ENCODE results near the gene SRCIN1.
"Not testable (repeated sequence)": the region's sequence is repeated elsewhere in the genome, so short reads cannot be mapped to it uniquely, and the experiment has no call there.

The SRCIN1 gene

DNA sequence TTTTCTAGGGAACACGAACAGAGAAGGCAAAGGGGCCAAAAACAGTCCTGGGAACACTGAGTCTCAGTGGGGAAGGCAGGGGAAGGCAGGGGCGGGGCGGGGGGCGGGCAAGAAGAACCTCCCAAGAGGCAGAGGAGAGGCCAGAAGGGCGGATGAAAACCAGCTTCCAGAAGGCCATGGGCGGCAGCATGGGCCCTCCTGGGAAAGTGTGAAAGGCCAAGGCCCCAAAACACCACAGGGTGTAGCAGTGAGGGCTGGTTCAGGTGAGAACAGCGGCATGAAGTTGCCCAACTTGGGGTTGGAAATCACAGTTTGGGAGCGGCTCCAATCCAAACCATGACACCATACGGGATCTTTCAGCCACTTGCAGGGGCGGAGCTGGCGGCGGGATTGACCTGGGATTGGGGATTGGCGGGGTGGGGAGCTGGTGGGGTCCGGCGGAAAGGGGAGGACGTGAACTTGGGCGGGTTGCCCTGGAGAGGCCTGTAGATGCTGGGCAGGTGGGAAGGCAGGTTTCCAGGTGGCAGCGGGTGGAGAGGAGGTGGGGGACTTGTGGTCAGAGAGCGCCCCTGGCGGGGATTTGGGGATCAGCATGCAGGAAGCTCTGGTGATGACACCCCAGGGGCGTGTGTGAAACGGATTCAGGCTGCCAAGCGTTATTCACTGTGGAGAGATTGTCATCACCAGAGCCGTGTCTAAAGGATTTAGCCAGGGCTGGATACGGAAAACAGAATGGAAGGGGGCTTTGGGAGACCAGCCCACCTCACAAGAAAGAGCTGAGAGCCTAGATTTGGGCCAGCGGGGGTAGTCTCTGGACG, 96.6 kb downstream of the SRCIN1 start:
- DNase-seq (ENCODE audit: low read depth in 2 of 2): peak; percentile 80

DNA sequence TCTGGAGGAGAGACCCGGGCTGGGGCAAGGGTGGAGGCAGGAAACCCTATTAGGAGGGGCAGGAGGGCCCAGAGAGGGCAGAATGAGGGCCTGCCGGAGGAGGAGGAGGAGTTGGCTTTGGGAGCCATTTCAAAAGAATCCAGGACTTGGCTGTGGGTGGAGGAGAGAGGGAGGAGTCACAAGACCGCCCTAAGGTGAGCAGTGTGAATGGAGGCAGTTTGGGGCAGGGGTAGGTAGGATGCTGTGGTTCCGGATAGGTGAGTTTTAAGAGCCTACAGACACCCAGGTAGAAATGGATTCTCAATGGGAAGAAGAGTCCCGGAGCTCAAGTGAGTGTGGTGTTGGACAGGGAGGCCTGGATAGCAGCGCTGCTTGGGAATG, 97.2 kb downstream of the SRCIN1 start:
- DNase-seq (ENCODE audit: low read depth in 2 of 2): no peak

DNA sequence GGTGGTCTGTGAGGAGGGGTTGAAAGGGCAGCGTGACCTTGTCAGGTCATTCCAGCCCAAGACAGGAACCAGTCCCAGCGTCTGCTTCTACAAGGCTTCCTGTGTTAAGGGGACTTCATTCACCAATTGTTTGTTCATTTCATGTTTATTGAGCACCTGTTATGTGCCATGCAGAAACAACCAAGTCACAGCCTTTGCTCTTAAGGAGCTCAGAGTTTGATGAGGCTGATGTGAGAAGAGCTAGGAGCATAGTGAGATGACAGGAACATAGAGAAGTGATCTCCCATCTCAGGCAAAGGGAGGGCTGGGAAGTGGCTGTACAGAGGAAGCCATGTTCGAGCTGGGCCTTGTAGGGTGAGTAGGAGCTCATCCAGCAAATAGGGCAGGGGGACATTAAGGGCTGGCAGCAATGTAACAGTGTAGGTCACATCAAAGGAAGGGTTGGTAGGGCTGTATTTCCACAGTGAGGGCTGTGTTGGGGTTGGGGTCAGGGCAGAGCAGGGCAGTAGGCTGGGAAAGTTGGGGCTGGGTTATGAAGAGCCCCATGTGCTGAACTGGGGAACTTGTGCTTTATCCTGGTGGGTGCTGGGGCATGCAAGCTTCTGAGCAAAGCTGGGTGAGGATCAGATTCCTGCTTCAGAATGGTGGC, 97.7 kb downstream of the SRCIN1 start:
- no peak for DNase-seq (ENCODE audit: low read depth in 2 of 2)

DNA sequence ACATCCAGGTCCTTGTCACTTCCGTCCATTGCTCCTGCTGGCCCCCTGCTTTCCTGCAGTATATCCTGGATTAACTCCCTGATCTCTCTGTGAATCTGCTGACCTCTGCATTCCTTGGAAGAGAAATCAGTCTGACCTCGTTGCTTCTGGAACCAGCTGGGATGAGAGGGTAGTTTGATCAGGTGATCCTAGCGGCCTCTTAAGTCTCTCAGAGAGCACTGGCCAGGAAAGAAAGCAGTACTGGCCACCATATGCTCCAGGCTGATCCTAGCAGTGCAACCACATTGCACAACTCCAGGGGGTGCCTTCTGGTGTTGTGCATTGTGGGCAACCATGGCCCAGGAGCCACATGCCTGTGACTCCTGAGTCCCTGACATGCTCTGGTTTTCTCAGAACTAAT, 98.3 kb downstream of the SRCIN1 start:
- no peak for DNase-seq (ENCODE audit: low read depth in 2 of 2)

DNA sequence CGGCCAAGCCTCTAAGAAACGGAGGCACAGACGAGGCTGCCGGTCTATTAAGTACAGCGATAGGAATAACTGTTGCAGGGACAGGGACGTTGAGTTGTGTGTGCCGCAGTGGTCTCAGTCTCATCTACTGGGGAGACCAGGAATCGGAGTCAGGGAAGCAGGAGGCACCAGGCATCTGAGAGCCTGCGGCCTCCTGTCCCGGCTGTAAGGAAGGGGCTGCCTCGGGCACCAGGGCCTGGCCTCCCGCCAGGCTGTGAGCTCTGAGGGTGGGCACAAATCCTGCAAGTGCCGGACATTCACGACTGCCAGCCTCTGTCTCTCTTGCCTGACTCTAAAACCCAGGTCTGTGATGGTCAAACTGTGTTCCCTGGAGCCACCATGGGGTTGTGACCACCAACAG, 101.5 kb downstream of the SRCIN1 start:
- no peak for DNase-seq (ENCODE audit: low read depth in 2 of 2)

DNA sequence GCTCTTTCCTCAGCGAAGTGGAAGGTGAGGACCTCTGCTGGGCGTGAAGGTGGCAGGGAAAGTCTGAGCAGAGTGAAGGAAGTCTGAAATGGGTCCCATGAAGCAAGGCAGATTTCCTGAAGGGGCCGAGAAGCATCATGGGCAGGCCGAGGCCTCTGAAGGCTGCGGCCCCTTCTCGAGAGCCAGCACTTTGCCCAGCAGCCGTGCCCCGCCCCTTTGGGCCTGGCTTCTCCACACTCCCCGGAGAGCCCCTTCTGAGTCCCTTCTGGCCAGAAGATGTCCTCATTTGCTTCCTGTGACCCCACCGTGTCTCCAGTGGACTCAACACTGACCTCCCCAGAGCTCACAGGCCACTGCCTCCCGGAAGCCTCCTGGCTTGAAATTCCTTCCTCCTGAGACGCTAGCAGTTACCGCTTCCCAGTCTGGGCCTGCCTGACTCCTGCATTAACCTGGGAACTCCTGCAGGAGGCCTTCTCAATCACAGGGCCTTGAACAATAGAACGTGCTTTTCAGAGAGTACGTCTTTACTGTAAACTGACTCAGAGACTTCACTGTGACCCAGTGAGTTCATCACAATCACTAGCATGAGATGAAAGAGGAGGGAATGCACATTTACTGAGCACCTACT, 102.4 kb downstream of the SRCIN1 start:
- not testable (repeated sequence) for DNase-seq (ENCODE audit: low read depth in 2 of 2)

DNA sequence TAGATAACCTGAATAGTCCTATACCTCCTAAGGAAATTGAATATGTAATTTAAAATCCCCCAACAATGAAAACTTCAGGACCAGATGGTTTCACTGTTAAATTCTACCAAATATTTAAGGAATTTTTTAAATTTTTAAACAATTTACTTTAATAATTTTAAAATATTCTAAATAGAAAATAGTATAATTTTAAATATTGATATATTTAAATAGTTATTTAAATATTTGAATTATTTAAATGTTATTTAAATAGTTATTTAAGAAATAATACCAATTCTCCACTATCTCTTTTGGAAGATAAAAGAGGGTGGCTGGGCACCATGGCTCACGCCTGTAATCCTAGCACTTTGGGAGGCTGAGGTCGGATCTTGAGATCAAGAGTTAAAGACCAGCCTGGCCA, 104.0 kb downstream of the SRCIN1 start:
- not testable (repeated sequence) for DNase-seq (ENCODE audit: low read depth in 2 of 2)

DNA sequence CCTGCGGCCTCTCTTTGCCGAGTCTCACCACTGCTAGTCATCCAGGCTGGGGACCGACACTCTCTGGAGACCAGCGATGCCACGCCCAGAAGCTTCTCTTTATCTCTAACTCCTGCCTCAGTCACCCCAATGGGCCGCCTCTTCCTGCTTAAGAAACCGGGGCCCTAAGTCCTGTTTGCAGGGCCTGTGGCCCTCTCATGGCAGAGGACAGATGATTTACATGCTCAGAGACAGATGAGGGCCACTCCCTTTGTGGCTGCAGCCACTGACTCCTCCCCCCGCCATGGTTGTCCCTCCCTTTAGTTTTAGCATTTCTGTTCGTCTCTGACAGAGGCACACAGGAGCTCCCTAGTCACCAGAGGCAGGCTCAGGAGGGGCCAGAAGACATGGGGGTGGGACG, 106.5 kb downstream of the SRCIN1 start:
- DNase-seq (ENCODE audit: low read depth in 2 of 2): not testable (repeated sequence)

DNA sequence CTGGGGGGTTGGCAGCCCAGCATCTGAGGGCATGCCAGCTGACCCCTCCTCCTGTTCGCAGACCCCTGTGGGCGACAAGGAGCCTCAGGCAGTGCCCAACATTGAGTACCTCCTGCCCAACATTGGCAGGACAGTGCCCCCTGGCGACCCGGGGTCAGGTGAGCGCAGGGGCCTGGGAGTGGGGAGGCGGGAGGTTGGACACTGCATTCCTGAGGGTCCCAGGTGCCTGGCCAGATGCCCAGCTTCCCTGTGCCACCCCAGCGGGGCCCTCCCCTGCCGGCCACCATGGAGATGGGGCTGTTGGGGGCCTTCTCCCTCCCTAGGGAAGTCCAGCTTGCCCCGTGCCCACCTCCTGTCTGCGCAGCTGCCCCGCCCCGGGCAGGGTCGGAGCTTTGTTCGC, 107.4 kb downstream of the SRCIN1 start:
- no peak for DNase-seq (ENCODE audit: low read depth in 2 of 2)

DNA sequence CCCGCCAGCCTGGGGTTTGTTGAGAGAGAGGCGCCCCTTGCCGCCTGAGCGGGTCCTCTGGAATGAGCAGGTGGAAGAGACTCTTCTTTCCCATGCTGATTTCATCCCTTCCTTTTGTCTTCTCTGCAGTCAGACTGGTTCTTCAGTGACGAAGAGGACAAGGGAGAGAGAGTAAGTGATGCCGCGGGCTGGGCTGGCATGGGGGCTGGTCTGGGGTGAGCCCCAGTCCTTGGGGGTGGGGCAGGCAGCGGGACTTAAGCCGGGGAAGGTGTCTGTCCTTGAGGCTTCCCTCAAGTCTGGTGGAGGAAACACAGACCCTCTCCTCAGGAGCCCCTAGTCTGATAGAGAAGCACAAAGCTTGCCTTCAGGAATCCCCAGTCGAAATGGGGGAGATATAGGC, 108.1 kb downstream of the SRCIN1 start:
- not testable (repeated sequence) for DNase-seq (ENCODE audit: low read depth in 2 of 2)

DNA sequence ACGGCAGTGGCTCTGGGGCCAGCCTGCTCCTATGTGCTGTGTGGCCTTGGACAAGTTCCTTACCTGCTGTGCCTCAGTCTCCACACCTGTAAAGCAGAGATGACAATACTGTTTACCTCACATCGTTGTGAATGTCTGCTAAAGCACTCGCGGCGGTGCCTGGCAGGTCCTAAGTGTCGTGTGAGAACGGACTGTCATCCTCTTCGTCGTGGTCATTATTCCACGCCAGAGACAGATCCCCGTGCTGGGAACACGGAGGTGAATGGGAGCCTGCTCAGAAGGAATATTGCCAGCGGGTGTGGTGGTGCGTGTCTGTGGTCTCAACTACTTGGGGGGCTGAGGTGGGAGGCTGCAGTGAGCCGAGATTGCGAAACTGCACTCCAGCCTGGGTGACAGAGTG, 111.6 kb downstream of the SRCIN1 start:
- DNase-seq (ENCODE audit: low read depth in 2 of 2): not testable (repeated sequence)

DNA sequence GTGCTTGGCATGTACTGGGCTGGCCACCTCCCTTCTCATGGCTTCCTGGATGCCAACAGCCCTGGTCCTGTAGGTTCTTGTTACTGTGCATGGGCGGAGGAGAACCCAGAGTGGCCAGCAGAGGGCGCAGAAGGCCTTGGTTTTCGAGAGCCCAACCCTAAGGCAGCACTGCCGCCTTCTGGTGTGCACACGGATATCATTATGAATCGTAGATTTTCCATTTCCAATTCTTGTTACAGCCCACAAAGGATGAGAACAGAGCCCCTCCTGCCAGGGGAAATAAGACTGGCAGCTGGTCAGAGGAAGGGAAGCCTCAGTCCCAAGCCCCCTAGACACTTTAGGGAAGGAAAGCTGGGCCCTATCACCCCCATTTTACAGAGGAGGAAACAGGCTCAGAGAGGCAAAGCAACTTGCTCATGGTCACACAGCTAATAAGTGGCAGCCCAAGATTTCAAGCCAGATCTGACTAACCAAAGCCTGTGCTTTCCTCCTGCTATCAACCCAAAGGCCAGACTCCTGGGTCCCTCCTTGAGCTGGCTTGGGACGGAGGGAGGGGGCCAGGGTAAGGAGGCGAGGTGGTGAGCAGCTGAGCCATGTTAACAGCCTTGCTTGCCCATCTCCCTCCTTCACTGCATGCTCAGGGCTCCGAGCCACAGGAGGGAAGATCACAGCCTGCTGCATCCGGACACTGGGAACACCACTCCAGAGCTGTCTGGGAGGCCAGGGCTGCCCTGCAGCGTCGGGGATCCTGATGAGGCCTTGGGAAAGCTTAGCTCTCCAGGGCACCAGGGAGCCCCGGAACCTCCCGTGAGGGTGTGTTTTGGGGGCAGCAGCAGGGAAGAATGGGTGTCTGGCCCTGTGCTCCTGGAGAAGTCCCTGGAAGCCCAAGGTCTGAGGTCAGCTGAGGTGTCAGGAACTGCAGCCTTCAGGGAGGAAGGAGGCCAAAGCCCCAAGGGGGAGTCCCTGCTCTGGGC, 113.4 kb downstream of the SRCIN1 start:
- peak; percentile 57 to 61 for DNase-seq (ENCODE audit: low read depth in 2 of 2)

DNA sequence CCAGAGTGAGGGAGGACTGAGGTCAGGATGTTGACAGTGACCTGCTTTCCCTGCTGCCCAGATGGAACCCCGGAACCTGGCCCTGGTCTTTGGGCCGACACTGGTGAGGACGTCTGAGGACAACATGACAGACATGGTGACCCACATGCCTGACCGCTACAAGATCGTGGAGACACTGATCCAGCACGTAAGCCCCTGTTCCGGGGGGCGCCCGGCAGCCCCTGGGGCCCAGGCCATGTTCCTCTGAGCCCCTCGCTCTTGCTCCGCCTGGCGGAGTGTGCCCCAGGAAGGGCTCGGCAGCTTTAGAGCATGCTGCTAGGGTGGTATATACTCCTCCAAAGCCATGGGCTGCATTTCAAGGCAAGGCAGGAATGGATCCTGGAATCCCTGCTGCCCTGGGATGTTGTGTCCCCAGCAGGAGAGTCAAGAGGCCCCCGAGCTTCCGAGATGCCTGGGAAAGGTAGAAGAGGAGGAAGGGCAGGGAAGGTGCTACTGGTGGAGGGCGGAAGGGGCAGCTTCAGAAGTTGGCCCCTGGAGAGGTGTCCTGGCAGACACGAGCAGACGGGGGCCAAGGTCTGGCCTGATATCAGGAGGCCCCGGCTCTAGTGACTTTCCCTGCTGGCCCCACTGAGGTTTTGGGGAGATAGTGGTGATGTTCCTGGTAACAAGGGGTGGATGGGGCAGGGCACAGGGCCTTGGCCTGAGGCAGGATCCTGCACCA, 114.2 kb downstream of the SRCIN1 start:
- DNase-seq (ENCODE audit: low read depth in 2 of 2): not testable (repeated sequence)

DNA sequence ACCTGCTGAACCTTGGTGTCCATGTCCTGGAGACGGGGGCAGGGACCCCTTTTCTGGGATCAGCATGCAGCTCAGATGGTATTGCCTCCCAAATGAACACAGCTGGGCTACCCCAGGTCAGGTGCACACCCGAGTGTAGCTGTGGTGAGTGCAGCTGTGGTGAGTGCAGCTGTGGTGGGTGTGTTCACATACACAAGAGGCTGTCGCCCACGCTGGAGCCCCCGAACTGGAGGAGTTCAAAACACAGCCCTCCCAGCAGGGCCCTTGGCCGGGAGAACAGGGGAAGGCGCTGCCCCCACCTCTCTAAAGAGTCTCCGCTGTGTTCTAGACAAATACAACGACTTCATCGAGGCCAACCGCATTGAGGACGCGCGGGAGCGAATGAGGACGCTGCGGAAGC, 116.0 kb downstream of the SRCIN1 start:
- DNase-seq (ENCODE audit: low read depth in 2 of 2): not testable (repeated sequence)

DNA sequence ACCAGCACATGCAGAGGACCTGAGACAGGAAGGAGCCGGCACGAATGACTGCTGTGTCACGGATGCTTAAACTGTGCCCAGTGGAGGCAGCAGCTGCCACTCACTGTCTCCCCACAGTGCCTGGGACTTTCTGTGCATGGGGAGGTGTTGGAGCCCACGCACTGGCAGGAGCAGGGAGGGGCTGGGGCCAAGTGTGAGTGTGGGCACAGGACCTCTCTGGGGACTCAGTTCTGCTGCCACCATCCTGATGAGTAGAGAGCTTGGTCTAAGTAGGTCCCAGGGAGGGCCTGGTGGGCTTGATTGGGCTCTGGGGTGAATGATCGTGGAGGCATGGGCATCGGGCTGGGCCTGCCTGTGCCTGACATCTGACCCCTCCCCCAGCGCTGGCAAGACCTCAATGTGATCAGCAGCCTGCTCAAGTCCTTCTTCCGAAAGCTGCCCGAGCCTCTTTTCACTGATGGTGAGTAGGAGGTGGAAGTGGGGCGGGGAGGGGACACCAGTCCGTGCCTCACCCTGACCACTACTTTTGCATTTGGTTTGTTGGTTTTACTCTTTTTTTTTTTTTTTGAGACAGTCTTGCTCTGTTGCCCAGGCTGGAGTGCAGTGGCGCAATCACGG, 120.0 kb downstream of the SRCIN1 start:
- DNase-seq (ENCODE audit: low read depth in 2 of 2): not testable (repeated sequence)

DNA sequence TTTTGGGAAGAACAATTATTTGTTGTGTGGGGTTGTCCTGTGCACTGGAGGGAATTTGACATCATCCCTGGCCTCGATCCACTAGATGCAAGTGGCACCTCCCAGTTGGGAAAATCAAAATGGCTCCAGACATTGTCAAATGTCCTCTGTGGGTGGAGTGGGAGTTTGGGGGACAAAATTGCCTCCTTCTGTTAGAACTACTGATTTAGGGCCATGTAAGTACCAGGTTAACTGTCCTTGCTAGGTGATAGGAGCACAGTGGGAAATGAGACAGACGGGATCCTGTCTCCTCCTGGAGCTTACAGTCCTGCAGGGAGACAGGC, 120.6 kb downstream of the SRCIN1 start:
- DNase-seq (ENCODE audit: low read depth in 2 of 2): no peak

DNA sequence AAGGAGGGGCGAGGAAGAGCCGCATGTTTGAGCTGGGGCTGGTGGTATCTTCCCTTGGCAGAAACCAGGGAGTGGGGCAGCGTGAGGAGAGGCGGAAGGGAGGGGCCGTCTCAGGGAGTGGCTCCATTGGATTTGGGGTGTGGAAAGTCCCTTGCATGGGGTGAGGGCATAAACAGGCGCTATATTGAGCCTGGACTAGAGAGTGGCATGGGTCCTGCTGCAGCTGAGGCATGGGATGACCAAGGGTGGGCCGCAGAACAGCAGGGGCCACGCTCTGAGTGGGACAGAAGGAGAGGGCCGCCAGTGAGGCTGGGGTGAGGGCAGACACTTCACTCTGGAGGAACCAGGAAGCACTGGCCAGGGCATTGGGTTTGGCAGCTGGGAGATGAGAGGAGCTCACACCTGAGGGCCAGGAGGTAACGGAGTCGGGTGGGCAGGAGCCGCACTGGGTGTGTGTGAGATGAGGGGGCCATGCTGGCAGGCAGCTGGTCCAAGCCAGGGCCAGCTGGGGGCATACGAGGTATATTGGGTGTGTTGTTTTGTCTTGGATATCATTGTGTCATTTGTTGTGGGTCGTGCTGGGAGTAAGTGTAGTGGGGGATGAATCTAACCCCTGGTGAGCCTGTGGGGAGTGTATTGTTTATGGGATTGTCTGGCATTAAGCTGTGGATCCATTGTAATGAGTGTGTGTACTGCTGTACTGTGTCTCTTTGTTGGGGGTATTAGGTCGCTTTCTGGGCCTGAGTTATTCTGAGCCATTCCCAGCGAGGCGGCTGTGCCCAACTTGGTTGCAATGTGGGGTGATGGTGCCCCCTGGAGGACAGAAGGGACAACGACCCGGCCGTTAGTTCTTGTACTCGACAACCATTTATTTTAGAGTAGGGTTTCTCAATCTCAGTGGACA, 121.3 kb downstream of the SRCIN1 start:
- peak; percentile 39 to 44 for DNase-seq (ENCODE audit: low read depth in 2 of 2)

DNA sequence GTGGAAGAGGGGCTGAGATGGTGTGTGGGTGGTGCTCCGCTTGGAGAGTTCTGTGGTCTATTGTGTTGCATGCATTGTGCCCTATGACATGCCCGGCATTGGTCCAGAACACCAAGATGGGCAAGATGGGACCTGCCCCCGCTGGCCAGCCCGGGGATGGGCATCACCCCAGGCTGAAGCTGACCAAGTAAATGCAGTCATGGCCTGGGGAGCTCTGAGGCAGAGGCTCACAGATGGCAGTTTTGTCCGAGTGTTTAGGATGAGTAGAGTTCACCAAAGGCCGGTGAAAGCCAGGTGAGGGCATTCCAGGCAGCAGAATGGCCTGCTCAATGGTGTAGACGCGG, 123.1 kb downstream of the SRCIN1 start:
- not testable (repeated sequence) for DNase-seq (ENCODE audit: low read depth in 2 of 2)

DNA sequence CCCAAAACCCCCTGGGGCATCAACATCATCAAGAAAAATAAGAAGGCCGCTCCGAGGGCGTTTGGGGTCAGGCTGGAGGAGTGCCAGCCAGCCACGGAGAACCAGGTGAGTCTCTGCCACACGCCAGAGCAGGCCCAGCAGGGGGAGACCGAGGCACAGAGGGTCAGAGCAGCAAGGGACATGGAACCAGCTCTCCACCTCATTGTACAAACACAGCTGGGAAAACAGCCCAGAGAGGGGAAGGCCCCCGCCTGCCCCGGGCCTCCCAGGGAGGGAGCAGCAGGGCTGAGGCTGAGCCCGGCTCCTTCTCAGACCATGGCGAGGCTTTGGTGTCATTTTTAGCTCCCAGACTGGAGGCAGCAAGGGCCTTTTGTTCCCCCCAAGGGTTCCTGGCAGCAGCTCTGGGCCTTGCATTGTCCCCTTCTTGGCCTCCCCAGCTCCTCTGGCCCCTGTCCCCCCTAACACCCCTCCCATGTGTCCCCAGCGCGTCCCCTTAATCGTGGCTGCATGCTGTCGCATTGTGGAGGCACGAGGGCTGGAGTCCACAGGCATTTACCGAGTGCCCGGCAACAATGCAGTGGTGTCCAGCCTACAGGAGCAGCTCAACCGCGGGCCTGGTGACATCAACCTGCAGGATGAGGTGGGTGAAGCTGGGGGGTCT, 123.6 kb downstream of the SRCIN1 start:
- not testable (repeated sequence) for DNase-seq (ENCODE audit: low read depth in 2 of 2)
